MCF 10A (cell line): ENCODE results near the gene GLS. TPM values are rescaled to one million over a fixed set of nuclear protein-coding genes. Genes with fewer than 3 reads are reported as not detected.
A peak's percentile ranks its signal among the peaks of the same experiment; 100 is the strongest.

Source experiments
- Bru-seq: library from RNA; stranded (reverse); fragments of 400-500 nt; gene quantifications from one replicate; lab custom pipeline; 2021; lab: Mats Ljungman, UMichigan
- BruChase-seq, 2 experiments: library from RNA; stranded (reverse); fragments of 400-500 nt; gene quantifications; one replicate each; lab custom pipeline; 2021; lab: Mats Ljungman, UMichigan
- BruUV-seq: library from RNA; stranded (reverse); fragments of 400-500 nt; replicated peaks from 2 replicates; lab custom pipeline; 2021; lab: Mats Ljungman, UMichigan
- CTCF ChIA-PET: fragments of 300-600 bp; sonication (Branson Sonifier 250); formaldehyde crosslinking; extraction: SDS; loops from one replicate; lab custom pipeline; 2021; ENCODE audit warnings: antibody characterized with exemption, inconsistent platforms; lab: Yijun Ruan, JAX
- POLR2A ChIA-PET: fragments of 300-600, 350-650 bp; sonication (Branson Sonifier 250); formaldehyde crosslinking; extraction: SDS; loops from one replicate; lab custom pipeline; 2020; ENCODE audit warnings: antibody characterized with exemption, inconsistent platforms; lab: Yijun Ruan, JAX
- DNase-seq: peaks from one replicate; pipeline ENCODE4 v3.0.0-alpha.2; 2018; ENCODE audit not compliant: unreplicated experiment
- H3K27ac Mint-ChIP-seq: one replicate; pipeline ENCODE4 v1.8.0; 2022; ENCODE audit warnings: mild to moderate bottlenecking, low read depth, mixed read lengths; ENCODE audit not compliant: unreplicated experiment
- H3K27me3 Mint-ChIP-seq: one replicate; pipeline ENCODE4 v1.8.0; 2022; ENCODE audit warnings: mixed read lengths; ENCODE audit not compliant: insufficient read depth, unreplicated experiment
- H3K36me3 Mint-ChIP-seq: one replicate; pipeline ENCODE4 v1.8.0; 2022; ENCODE audit warnings: mild to moderate bottlenecking, moderate library complexity, mixed read lengths; ENCODE audit not compliant: insufficient read depth, unreplicated experiment
- H3K4me1 Mint-ChIP-seq: one replicate; pipeline ENCODE4 v1.8.0; 2022; ENCODE audit warnings: mixed read lengths; ENCODE audit not compliant: insufficient read depth, unreplicated experiment
- H3K4me3 Mint-ChIP-seq: one replicate; pipeline ENCODE4 v1.8.0; 2022; ENCODE audit warnings: mild to moderate bottlenecking, moderate library complexity, mixed read lengths; ENCODE audit not compliant: unreplicated experiment
- H3K9me3 Mint-ChIP-seq: one replicate; pipeline ENCODE4 v1.8.0; 2022; ENCODE audit warnings: mixed read lengths; ENCODE audit not compliant: unreplicated experiment
- intact Hi-C: fragments of 100-400 bp; cut with micrococcal nuclease; formaldehyde crosslinking; loops from 2 replicates; pipeline ENCODE4 v1.14.1; 2022
- long read RNA-seq: library from polyadenylated mRNA; stranded (forward); transcript quantifications from one replicate; pipeline ENCODE4 v2.0.0, GENCODE V29; 2022
- total RNA-seq: library from RNA; stranded (reverse); gene quantifications from 2 replicates; pipeline ENCODE4 v1.2.3, GENCODE V29; 2022
- TF ChIP-seq, protein P1 (sequence below): fragments of 200-600 bp; IDR thresholded peaks from one replicate; pipeline ENCODE4 v1.8.0; 2022; ENCODE audit warnings: antibody characterized with exemption, mild to moderate bottlenecking; ENCODE audit not compliant: unreplicated experiment

The GLS gene
- 107 and 121 TPM in 2 replicates for total RNA-seq
- percentile 97 among the genes with signal in this experiment for Bru-seq, nascent RNA
- BruChase-seq, experiment 1, labeled RNA remaining after a 6-hour chase, result percentile 94 among the genes with signal in this experiment
- percentile 96 among the genes with signal in this experiment for BruChase-seq, experiment 2, labeled RNA remaining after a 2-hour chase
- long read RNA-seq, full-length matches to known transcripts, result 151 of 199 reads
- long read RNA-seq, partial matches to known transcripts, result 9 of 199 reads
- long read RNA-seq, other reads (novel, unspliced or antisense), result 39 of 199 reads

DNA sequence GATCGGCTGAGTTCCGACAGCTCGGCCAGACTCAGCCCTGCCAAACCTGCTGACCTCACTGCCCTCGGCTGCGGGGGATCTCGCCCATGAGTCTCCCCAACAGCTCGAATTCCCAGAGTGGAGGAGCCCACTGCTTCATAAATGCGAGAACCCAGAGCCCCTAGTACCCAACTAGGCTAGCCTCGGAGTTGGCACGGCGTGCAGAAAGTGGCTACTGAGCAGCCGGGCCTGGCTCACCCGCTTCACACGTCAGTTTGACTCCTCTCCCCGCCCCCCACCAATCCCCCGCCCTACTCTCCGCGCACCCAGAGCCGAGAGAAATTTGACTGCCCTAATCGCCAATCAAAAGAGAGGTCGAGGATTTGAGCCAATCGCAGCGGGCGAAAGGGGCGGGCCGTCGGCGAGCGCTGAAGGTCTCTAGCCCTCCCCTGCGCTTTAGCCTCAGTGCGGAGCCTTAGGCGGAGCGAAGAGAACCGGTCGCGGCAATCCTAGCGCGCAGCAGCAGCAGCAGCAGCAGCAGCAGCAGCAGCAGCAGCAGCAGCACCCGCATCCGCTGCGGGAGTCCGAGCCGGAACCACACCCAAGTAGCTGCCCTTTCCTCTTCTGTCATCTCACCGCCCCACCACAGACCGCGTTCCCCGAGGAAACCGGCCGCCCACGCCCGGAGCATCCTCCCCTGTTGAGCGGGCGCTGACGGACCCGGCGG, at the start of gene GLS:
GLS (plus strand) TSS at position 444 of the 706 bp plus-strand sequence. CDS start 264 bp downstream, outside the sequence.
- ChIA-PET POLR2A (interaction anchor here (0.7 to 4.2 kb wide), 30 partner anchors 8 to 966 kb away, joined by 3 to 53 read pairs (median 4); partner anchors contain the start of genes CAVIN2 and STAT1), CTCF (interaction anchor here (1.0 to 2.3 kb wide), 3 partner anchors 8 to 96 kb away, joined by 3 to 7 read pairs (median 4); no protein-coding TSS in a partner anchor)
- peak; percentile 98 for DNase-seq
- H3K27me3 Mint-ChIP-seq, result no peaks in the 10 kb centered on the region
- peak within 1 kb of the TSS; percentile 89 for H3K4me3 Mint-ChIP-seq
- peaks cover 11% of the 10 kb centered on the region for H3K4me1 Mint-ChIP-seq
- H3K9me3 Mint-ChIP-seq, result no peaks in the 10 kb centered on the region
- peaks cover 10% of the 10 kb centered on the region for H3K36me3 Mint-ChIP-seq
- peak within 1 kb of the TSS; percentile 82 for H3K27ac Mint-ChIP-seq
- intact Hi-C loops, result loop anchor here (5.0 kb wide), 1 partner anchor 132 kb away; the partner anchor contains the start of gene STAT1
- no TSS peak for BruUV-seq
- TF ChIP-seq, protein P1, sequence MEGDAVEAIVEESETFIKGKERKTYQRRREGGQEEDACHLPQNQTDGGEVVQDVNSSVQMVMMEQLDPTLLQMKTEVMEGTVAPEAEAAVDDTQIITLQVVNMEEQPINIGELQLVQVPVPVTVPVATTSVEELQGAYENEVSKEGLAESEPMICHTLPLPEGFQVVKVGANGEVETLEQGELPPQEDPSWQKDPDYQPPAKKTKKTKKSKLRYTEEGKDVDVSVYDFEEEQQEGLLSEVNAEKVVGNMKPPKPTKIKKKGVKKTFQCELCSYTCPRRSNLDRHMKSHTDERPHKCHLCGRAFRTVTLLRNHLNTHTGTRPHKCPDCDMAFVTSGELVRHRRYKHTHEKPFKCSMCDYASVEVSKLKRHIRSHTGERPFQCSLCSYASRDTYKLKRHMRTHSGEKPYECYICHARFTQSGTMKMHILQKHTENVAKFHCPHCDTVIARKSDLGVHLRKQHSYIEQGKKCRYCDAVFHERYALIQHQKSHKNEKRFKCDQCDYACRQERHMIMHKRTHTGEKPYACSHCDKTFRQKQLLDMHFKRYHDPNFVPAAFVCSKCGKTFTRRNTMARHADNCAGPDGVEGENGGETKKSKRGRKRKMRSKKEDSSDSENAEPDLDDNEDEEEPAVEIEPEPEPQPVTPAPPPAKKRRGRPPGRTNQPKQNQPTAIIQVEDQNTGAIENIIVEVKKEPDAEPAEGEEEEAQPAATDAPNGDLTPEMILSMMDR, result no peak

DNA sequence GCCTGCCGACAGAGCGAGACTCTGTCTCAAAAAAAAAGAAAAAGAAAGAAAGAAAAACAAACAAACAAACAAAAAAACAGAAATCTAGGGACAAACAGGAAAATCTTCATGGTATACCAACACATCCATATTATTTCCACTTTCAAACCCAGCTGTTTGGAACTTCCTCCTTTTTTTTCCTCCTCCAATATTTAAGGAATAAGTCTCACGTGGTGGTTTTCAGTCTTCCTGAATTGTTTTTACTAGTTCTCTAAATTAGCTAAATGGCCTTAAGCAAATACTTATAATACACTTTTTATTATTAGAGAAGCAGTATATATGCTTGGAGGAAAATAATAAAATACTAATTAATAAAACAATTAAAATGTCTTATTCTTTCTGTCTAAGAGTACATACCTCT, 48.7 kb upstream of the GLS start:
- Mint-ChIP-seq H3K27me3 (no peaks in the 10 kb centered on the region), H3K4me1 (peaks cover 26% of the 10 kb centered on the region), H3K27ac (no peak overlapping the region), H3K4me3 (no peak overlapping the region), H3K36me3 (no peaks in the 10 kb centered on the region), H3K9me3 (no peaks in the 10 kb centered on the region)
- no TSS peak for BruUV-seq
- CTCF ChIA-PET, result no interaction called here
- POLR2A ChIA-PET, result interaction anchor here (0.6 kb wide), 1 partner anchor 513 kb away, joined by 5 read pairs; the partner anchor contains the start of gene HIBCH
- intact Hi-C loops, result no loop called here
- no peak for DNase-seq
- TF ChIP-seq, protein P1, result no peak

DNA sequence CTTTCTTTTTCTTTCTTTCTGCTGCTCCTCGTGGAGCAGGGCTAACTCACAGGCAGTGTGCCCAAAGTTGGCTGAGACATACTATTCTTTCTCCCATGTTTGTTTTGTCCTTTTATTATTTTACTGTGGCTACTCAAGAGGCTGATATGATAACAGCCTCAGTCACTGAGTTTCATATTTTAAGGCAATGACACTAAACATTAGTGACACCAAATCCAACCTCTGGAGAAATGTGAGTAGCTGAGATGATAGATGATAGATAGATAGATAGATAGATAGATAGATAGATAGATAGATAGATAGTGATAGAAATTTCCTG, 45.8 kb upstream of the GLS start:
- POLR2A ChIA-PET, result interaction anchor here (0.8 to 1.2 kb wide), 2 partner anchors 19 to 28 kb away, joined by 3 read pairs; no protein-coding TSS in a partner anchor
- Mint-ChIP-seq H3K9me3 (no peaks in the 10 kb centered on the region), H3K27me3 (no peaks in the 10 kb centered on the region), H3K27ac (no peak overlapping the region), H3K36me3 (no peaks in the 10 kb centered on the region), H3K4me3 (no peak overlapping the region), H3K4me1 (peaks cover 38% of the 10 kb centered on the region)
- no peak for DNase-seq
- no TSS peak for BruUV-seq
- intact Hi-C loops, result no loop called here
- CTCF ChIA-PET, result interaction anchor here (0.6 kb wide), 2 partner anchors 13 to 40 kb away, joined by 3 to 4 read pairs; no protein-coding TSS in a partner anchor
- TF ChIP-seq, protein P1, result no peak
